ENCODE data around the gene TOR3A. TPM values are rescaled to one million over a fixed set of nuclear protein-coding genes. Genes with fewer than 3 reads are reported as not detected.

Gene TOR3A
- total and polyA plus RNA-seq, 10 of the 15 experiments (the other 5 are each of a cell fraction or from before 2014, with no cell fraction given) = 8.6 to 87.9 (median 46.3) TPM

- TF ChIP-seq, protein P1, sequence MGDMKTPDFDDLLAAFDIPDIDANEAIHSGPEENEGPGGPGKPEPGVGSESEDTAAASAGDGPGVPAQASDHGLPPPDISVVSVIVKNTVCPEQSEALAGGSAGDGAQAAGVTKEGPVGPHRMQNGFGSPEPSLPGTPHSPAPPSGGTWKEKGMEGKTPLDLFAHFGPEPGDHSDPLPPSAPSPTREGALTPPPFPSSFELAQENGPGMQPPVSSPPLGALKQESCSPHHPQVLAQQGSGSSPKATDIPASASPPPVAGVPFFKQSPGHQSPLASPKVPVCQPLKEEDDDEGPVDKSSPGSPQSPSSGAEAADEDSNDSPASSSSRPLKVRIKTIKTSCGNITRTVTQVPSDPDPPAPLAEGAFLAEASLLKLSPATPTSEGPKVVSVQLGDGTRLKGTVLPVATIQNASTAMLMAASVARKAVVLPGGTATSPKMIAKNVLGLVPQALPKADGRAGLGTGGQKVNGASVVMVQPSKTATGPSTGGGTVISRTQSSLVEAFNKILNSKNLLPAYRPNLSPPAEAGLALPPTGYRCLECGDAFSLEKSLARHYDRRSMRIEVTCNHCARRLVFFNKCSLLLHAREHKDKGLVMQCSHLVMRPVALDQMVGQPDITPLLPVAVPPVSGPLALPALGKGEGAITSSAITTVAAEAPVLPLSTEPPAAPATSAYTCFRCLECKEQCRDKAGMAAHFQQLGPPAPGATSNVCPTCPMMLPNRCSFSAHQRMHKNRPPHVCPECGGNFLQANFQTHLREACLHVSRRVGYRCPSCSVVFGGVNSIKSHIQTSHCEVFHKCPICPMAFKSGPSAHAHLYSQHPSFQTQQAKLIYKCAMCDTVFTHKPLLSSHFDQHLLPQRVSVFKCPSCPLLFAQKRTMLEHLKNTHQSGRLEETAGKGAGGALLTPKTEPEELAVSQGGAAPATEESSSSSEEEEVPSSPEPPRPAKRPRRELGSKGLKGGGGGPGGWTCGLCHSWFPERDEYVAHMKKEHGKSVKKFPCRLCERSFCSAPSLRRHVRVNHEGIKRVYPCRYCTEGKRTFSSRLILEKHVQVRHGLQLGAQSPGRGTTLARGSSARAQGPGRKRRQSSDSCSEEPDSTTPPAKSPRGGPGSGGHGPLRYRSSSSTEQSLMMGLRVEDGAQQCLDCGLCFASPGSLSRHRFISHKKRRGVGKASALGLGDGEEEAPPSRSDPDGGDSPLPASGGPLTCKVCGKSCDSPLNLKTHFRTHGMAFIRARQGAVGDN (IDR thresholded peaks at IDR 0.05) = no peak
- TF ChIP-seq MYB (IDR thresholded peaks at IDR 0.05; ENCODE audit: borderline replicate concordance, low read depth, low read length) = no peak
- peak; percentile 65 for TF ChIP-seq USF1 (IDR thresholded peaks at IDR 0.05; ENCODE audit: borderline replicate concordance, extremely low read length, insufficient read depth, low read depth, low read length)
- TF ChIP-seq YY1 (IDR thresholded peaks at IDR 0.05; ENCODE audit: low read depth, low read length) = no peak
- TF ChIP-seq HSF1 (IDR thresholded peaks at IDR 0.05; ENCODE audit: low read depth, low read length) = no peak
- no peak for TF ChIP-seq ZNF24 (IDR thresholded peaks at IDR 0.05)
- no peak for TF ChIP-seq IRF4 (IDR thresholded peaks at IDR 0.05; ENCODE audit: low read depth, low read length)
- TF ChIP-seq ZNF274 (IDR thresholded peaks at IDR 0.05; ENCODE audit: insufficient read depth, insufficient read length) = no peak
- TF ChIP-seq ATF7 (IDR thresholded peaks at IDR 0.05; ENCODE audit: low read depth) = no peak
- no peak for TF ChIP-seq EGR1 (IDR thresholded peaks at IDR 0.05; ENCODE audit: borderline replicate concordance in 1 of 2, low read depth in 2 of 2, low read length in 2 of 2)
- 0 out of 2 replicates have a peak, but pooled peaks have one; percentile 18 for TF ChIP-seq CREB1 (IDR thresholded peaks at IDR 0.05; ENCODE audit: low read depth)
- no peak for TF ChIP-seq CEBPZ (IDR thresholded peaks at IDR 0.05; ENCODE audit: low read depth, low read length)
- peak; percentile 68; the same call in 1 of the 2 replicates for TF ChIP-seq RAD51 (IDR thresholded peaks at IDR 0.05)
- TF ChIP-seq E2F4 (IDR thresholded peaks at IDR 0.05; ENCODE audit: low read depth, low read length) = no peak
- no peak for TF ChIP-seq NBN (IDR thresholded peaks at IDR 0.05)
- no peak for TF ChIP-seq JUND (IDR thresholded peaks at IDR 0.05; ENCODE audit: low read depth, low read length)
- TF ChIP-seq POLR2A (IDR thresholded peaks at IDR 0.05; ENCODE audit: low read depth, low read length) = no peak
- TF ChIP-seq, protein P2, sequence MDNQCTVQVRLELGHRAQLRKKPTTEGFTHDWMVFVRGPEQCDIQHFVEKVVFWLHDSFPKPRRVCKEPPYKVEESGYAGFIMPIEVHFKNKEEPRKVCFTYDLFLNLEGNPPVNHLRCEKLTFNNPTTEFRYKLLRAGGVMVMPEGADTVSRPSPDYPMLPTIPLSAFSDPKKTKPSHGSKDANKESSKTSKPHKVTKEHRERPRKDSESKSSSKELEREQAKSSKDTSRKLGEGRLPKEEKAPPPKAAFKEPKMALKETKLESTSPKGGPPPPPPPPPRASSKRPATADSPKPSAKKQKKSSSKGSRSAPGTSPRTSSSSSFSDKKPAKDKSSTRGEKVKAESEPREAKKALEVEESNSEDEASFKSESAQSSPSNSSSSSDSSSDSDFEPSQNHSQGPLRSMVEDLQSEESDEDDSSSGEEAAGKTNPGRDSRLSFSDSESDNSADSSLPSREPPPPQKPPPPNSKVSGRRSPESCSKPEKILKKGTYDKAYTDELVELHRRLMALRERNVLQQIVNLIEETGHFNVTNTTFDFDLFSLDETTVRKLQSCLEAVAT (IDR thresholded peaks at IDR 0.05) = no peak
- TF ChIP-seq PAX5 (IDR thresholded peaks at IDR 0.05; ENCODE audit: borderline replicate concordance, low read depth, low read length) = no peak
Measured at GRCh38 chr1:179082999-179083335, 1.1 kb downstream of the TOR3A start (continued).
